ENCODE measurements around the gene SLCO3A1. TPM values are rescaled to one million over a fixed set of nuclear protein-coding genes. Genes with fewer than 3 reads are reported as not detected.
"Not testable (repeated sequence)": the region's sequence is repeated elsewhere in the genome, so short reads cannot be mapped to it uniquely, and the experiment has no call there.

Gene SLCO3A1
- total and polyA plus RNA-seq, 2 experiments from 2014 or later, result 1.9 to 6.9 TPM

DNA sequence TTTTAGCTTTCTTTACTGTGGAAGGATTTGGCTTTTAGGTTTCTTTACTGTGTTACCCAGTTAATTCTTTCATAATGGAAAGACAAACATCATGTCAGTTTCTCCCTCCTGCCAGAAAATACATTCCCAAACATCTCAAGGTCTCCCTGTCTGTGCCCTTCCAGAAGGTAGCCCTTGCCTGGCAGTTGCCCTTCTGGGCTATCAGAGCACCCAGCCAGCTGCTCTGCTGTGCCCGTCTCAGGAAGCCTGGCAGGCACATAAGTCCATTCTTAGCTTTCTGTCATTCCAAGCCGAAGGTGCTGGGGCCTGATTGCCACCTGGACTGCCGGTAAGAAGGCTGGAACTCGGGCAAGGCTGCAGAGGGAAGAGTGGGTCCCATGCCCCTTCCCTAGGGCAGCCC is 203.4 kb downstream of the SLCO3A1 start:
- H3K27ac ChIP-seq, result no peak overlapping the region
- no peak overlapping the region for H3K4me2 ChIP-seq (ENCODE audit: unreplicated experiment)
- in situ Hi-C loops (cut with MboI), result no loop called here
- no peak overlapping the region for H2AFZ ChIP-seq
- H3K9me3 ChIP-seq (ENCODE audit: low read depth), result no peaks in the 10 kb centered on the region
- H3K4me3 ChIP-seq, result no peak overlapping the region
- no peak for DNase-seq
- H3K9ac ChIP-seq, result no peak overlapping the region
- H3K79me2 ChIP-seq (ENCODE audit: insufficient read depth), result no peaks in the 10 kb centered on the region
- WGBS, 2 experiments (ENCODE audit: low coverage in 1 of 2, low lambda C conversion rate in 2 of 2, missing lambda C conversion rate in 2 of 2), result 54 to 66% methylated on average over 4 of the region's 4 CpGs
- no peaks in the 10 kb centered on the region for H3K9me2 ChIP-seq (ENCODE audit: insufficient read depth)
- no peaks in the 10 kb centered on the region for H3K27me3 ChIP-seq (replicated peaks; ENCODE audit: insufficient read depth)
- TF ChIP-seq EZH2 (IDR thresholded peaks at IDR 0.05; ENCODE audit: insufficient read depth, poor library complexity, severe bottlenecking) (no peak), EZH2phosphoT487 (IDR thresholded peaks at IDR 0.05; ENCODE audit: insufficient read depth, low read depth) (no peak)
- H3K36me3 ChIP-seq (ENCODE audit: low read depth), result no peaks in the 10 kb centered on the region
- no peaks in the 10 kb centered on the region for H3F3A ChIP-seq (ENCODE audit: insufficient read depth)
- no peaks in the 10 kb centered on the region for H3K4me1 ChIP-seq (ENCODE audit: insufficient read depth)
- H4K20me1 ChIP-seq (ENCODE audit: insufficient read depth), result no peaks in the 10 kb centered on the region

DNA sequence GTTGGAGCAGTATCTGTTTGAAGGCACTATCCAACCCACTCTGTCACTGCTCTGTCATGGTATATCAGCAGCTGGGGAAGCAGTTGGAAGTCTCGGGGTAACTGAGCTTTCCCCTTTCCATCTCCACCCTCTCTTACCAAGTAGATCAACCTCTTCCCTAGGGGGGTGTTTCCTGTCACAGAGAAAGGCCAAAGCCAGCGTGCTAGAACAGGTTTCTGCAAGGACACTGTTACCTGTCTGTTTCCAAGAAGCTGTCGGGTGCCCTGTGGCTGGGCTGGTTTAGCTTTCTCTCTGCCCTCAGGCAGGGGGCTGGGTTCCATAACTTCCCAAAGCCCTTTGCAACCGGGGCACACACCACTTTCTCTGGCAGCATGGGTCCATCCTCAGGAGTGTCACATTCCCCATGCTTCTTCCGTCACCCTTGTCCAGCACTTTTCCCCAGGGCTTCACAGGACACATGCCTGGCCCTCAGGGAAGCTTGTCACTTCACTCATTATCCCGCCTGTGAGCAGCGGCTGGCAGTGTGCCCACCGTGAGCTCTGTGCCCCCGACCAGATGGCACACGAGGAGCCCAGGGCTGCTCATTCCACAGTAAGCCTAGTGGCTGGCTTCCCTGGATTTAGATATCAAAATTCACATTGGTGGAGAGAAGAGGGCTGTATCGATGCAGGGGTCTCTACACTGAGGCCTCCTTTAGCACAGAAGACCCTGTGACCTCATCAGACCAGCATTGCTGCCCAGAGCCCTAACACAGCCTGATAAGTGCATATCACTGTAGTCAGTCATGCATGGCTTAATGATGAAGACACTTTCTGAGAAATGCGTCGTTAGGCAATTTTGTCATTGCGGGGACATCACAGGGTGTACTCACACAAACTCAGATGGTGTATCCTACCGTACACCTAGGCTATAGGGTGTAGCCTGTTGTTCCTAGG is 205.8 kb downstream of the SLCO3A1 start:
- H3K36me3 ChIP-seq (ENCODE audit: low read depth), result no peaks in the 10 kb centered on the region
- TF ChIP-seq EZH2phosphoT487 (IDR thresholded peaks at IDR 0.05; ENCODE audit: insufficient read depth, low read depth) (no peak), EZH2 (IDR thresholded peaks at IDR 0.05; ENCODE audit: insufficient read depth, poor library complexity, severe bottlenecking) (no peak)
- H3K9ac ChIP-seq, result no peak overlapping the region
- in situ Hi-C loops (cut with MboI), result no loop called here
- no peak overlapping the region for H3K4me3 ChIP-seq
- H3K27ac ChIP-seq, result no peak overlapping the region
- no peaks in the 10 kb centered on the region for H3K9me3 ChIP-seq (ENCODE audit: low read depth)
- no peaks in the 10 kb centered on the region for H3F3A ChIP-seq (ENCODE audit: insufficient read depth)
- H3K4me2 ChIP-seq (ENCODE audit: unreplicated experiment), result no peak overlapping the region
- no peak for DNase-seq
- H2AFZ ChIP-seq, result no peak overlapping the region
- no peaks in the 10 kb centered on the region for H3K9me2 ChIP-seq (ENCODE audit: insufficient read depth)
- no peaks in the 10 kb centered on the region for H3K79me2 ChIP-seq (ENCODE audit: insufficient read depth)
- H3K4me1 ChIP-seq (ENCODE audit: insufficient read depth), result no peaks in the 10 kb centered on the region
- 71 to 76% methylated on average over 15 of the region's 15 CpGs for WGBS, 2 experiments (ENCODE audit: low coverage in 1 of 2, low lambda C conversion rate in 2 of 2, missing lambda C conversion rate in 2 of 2)
- H4K20me1 ChIP-seq (ENCODE audit: insufficient read depth), result no peaks in the 10 kb centered on the region
- H3K27me3 ChIP-seq (replicated peaks; ENCODE audit: insufficient read depth), result no peaks in the 10 kb centered on the region

DNA sequence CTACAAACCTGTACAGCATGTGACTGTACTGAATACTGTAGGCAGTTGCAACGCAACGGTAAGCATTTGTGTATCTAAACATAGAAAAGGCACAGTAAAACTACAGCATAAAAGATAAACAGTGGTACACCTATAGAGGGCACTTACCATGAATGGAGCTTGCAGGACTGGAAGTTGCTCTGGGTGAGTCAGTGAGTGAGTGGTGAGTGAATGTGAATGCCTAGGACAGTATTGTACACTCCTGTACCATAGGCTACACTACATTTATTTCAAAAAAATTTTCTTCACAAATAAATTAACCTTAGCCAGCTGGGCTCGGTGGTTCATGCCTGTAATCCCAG is 206.4 kb downstream of the SLCO3A1 start:
- H3K27ac ChIP-seq; in situ Hi-C loops (cut with MboI); H3K9me3 ChIP-seq (ENCODE audit: low read depth); H4K20me1 ChIP-seq (ENCODE audit: insufficient read depth); H3K4me2 ChIP-seq (ENCODE audit: unreplicated experiment); H3K9ac ChIP-seq; H3K4me1 ChIP-seq (ENCODE audit: insufficient read depth); DNase-seq; H2AFZ ChIP-seq; H3K36me3 ChIP-seq (ENCODE audit: low read depth); H3F3A ChIP-seq (ENCODE audit: insufficient read depth); H3K4me3 ChIP-seq; H3K79me2 ChIP-seq (ENCODE audit: insufficient read depth); H3K27me3 ChIP-seq (replicated peaks; ENCODE audit: insufficient read depth); H3K9me2 ChIP-seq (ENCODE audit: insufficient read depth): not testable (repeated sequence)
- 50 to 51% methylated on average over 3 of the region's 3 CpGs for WGBS, 2 experiments (ENCODE audit: low coverage in 1 of 2, low lambda C conversion rate in 2 of 2, missing lambda C conversion rate in 2 of 2)

DNA sequence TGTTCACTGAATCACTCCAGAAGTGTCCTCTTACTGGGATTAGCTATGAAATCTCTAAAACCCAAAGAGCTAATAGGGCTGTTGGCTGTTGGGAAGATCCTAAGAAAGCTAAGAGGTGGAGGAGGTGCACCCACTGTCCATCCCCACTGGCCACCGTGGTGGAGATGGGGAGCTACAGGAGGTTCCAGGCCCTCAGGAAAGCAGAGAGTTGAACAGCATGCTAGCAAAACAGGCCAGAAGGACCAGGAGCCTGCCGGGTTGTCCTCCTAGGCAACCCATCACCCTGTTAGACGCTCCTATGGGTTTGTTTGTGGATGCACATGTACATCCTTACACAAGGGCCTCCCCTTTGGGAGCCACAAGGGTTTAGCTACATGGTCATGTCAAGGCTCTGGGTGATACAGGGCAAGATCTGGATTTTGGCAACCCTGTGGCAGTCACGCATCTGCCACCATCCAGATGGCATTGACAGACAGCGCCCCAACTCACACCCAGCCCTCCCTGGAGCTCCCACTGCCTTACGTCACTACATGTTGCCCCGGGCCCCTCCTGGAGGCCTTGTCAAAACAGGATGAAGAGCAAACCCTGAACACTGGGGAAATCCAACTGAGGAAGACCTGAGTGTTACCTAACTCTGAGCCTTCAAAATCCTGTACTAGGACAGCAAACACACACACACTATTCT is 208.1 kb downstream of the SLCO3A1 start:
- in situ Hi-C loops (cut with MboI), result no loop called here
- WGBS, 2 experiments (ENCODE audit: low coverage in 1 of 2, low lambda C conversion rate in 2 of 2, missing lambda C conversion rate in 2 of 2), result 93 to 94% methylated on average over 7 of the region's 7 CpGs

More for the DNA sequence above, 208.1 kb downstream of the SLCO3A1 start:
- no peaks in the 10 kb centered on the region for H3K9me3 ChIP-seq (ENCODE audit: low read depth)
- H3K9ac ChIP-seq, result no peak overlapping the region
- H3K4me1 ChIP-seq (ENCODE audit: insufficient read depth), result no peaks in the 10 kb centered on the region
- no peak overlapping the region for H3K4me2 ChIP-seq (ENCODE audit: unreplicated experiment)
- H3K27ac ChIP-seq, result no peak overlapping the region
- DNase-seq, result no peak
- no peaks in the 10 kb centered on the region for H3F3A ChIP-seq (ENCODE audit: insufficient read depth)
- H4K20me1 ChIP-seq (ENCODE audit: insufficient read depth), result no peaks in the 10 kb centered on the region
- TF ChIP-seq EZH2phosphoT487 (IDR thresholded peaks at IDR 0.05; ENCODE audit: insufficient read depth, low read depth), result no peak
- no peak for TF ChIP-seq EZH2 (IDR thresholded peaks at IDR 0.05; ENCODE audit: insufficient read depth, poor library complexity, severe bottlenecking)
- H3K9me2 ChIP-seq (ENCODE audit: insufficient read depth), result no peaks in the 10 kb centered on the region
- no peaks in the 10 kb centered on the region for H3K79me2 ChIP-seq (ENCODE audit: insufficient read depth)
- H3K4me3 ChIP-seq, result no peak overlapping the region
- H2AFZ ChIP-seq, result no peak overlapping the region
- no peaks in the 10 kb centered on the region for H3K36me3 ChIP-seq (ENCODE audit: low read depth)
- H3K27me3 ChIP-seq (replicated peaks; ENCODE audit: insufficient read depth), result no peaks in the 10 kb centered on the region

Data from GM23248 (cell line).